Ramos (cell line): ENCODE results near the gene HS1BP3.

ENCODE experiments used
- in situ Hi-C: fragments of 300-500 bp; cut with MboI; formaldehyde crosslinking; loops from one replicate; pipeline ENCODE4 v1.14.3; 2022; ENCODE audit warnings: low sequenced_read_pairs; ENCODE audit not compliant: unreplicated experiment

Gene HS1BP3

DNA sequence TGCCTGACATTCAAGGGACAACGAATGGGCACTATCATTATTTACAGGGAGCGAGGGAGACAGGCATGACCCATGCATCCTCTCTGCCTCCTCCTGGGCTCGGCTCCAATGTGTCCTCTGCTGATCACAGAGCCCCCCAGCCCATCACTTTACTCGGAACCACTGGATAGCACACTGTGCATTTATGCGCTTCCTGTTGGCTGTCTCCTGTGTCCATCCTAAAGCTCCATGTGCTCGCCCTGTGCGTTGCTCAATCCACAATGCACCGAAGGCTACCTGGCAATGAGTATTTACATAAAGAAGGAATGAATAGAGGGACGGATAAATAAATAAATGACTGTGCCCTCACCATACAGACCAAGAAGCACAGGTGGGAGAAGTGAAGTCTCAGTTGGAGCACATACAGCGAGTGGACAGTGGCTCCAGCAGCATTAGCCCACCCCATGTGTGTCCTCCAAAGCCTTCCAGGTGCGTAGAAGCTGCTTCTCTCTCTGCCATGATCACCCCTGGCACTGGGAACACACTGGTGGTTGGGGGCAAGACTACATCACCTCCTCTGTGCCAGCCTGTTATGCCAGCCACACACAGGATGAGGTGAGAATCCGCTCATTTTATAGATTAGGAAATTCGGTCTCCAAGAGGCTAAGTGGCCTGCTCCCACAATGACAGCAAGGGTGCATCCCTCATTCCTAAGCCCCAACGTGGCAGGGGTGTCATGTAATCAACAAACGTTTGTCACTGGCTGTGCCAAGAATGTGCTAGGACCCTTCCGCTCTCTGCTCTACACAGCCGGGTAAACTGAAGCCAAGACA, 13.7 kb upstream of the HS1BP3 start:
- in situ Hi-C loops = loop anchor here (5.0 kb wide), 1 partner anchor 298 kb away; no protein-coding TSS in a partner anchor

DNA sequence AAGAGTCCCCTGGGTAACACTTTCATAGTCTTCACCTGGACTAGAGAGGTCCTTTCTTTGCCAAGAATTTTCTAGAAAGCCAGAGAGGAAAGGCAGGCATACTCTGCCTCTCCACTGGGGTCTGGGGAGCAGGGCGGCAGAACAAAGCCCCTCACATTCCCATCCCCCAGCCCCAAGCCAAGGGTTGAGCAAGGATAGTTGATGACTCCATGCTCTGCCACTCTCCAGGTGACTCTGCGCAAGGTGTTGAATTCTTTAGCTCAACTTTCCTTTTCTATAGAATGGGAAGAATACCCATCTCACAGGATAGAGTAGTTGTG, 13.1 kb upstream of the HS1BP3 start:
- in situ Hi-C loops = loop anchor here (5.0 kb wide), 1 partner anchor 298 kb away; no protein-coding TSS in a partner anchor

DNA sequence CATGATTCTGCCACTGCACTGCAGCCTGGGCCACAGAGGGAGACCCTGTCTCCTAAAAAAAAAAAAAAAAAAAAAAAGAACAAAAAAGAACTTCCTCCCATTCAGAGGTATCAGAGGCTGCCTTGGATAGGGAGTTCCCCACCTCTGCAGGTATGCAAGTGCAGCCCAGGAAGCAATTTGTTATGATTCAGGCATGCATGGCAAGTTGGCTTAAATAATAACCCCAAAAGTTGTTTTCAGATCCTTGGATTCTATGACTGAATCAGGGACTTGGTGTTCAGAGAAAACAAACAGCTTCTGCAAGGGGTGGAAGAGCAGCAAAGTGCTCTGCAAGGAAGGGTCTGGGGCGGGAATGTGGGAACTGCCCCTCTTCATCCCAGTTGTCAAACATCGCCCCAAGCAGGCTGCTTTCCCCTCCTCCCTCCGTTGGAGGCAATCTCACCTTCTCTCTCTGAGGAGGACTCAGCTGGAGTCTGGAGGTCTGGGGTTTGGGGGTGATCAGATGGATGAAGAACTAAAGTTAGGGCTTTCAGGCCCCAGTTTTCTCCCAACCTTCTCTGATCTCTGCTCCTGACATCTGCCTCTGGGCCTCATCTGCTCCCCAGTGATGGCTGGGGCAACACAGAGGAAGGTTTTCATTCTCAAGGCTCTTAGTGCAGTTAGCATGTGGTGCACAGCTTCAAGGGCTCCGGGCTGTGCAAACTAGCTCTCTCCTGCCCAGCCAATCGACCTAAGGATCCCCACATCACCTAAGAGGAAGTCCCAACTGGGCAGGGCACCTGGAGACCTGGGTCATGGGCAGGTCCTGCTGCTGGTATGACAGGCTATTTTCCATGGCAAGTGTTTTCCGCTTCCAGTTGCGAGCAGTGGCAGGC, 12.5 kb upstream of the HS1BP3 start:
- in situ Hi-C loops = loop anchor here (5.0 kb wide), 1 partner anchor 299 kb away; no protein-coding TSS in a partner anchor

DNA sequence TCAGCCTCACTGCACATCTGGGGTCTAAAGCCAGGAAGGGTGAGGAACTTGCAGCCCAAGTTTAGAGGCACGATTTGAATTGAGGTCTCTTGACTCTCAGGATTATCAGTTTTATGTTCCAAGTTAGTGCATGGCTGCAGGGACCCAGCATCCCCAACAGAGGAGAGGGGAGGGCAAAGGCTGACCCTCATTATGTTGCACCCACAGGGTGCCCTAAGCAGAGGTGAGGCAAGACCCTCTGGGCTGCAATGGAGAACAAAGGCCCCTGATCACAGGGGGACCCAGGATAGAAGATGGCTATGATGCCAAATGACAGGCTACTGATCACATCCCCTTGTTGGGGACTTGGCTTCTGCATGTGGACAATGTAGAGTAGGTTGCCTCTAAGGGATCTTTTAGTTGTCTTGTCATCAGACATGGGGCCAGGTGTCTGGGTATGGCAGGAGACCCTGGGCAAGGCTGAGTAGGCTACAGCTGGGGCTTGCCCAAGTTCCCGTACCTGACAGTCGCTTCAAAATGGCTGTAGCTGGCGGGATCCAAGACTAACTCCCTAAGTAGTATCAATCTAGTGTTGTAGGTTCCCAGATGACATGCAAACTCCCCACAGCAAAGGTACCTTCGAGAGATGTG, 11.5 kb upstream of the HS1BP3 start:
- in situ Hi-C loops = loop anchor here (5.0 kb wide), 1 partner anchor 300 kb away; no protein-coding TSS in a partner anchor

DNA sequence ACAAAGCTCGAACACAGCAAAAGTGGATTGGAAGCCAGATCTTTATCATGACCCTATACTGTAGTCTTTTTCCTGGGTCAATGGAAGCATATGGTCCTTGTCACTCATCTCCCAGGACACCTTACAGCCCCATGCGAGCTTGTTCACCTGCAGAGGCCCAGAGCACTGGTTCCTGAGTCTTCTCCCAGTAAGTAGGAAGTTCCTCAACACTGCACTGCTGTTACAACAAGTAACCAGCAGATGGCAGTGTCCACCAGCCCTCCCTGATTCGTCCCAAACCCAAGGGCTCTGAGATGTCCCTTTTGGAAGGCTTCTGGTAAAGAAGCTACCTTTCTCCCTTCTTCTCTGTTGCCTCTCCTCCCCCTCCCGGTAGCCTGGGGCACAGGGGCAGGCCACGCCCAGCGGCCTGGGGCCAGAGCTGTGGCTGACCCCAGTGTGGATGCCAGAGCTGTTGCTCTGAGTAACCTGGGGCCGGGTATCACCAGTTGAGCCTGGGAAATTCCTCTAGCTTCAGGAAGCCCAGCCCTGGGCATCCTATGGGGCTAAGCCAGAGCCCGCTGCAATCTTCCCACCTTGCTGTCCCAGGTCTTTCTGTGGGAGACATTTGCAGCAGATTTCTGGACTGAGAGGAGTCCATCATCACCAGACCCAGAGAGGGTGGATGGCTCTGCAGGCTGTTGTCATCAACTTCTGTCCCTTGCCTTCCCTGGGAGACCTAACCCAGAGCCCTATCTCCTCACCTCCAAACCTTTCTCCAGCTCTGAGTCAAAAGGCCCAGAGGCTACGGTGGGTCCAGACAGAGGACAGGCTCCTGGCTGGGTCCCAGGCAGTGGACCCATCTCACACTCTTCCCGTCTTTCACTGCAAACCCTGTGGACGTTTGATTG, 10.8 kb upstream of the HS1BP3 start:
- in situ Hi-C loops = loop anchor here (5.0 kb wide), 1 partner anchor 301 kb away; no protein-coding TSS in a partner anchor

DNA sequence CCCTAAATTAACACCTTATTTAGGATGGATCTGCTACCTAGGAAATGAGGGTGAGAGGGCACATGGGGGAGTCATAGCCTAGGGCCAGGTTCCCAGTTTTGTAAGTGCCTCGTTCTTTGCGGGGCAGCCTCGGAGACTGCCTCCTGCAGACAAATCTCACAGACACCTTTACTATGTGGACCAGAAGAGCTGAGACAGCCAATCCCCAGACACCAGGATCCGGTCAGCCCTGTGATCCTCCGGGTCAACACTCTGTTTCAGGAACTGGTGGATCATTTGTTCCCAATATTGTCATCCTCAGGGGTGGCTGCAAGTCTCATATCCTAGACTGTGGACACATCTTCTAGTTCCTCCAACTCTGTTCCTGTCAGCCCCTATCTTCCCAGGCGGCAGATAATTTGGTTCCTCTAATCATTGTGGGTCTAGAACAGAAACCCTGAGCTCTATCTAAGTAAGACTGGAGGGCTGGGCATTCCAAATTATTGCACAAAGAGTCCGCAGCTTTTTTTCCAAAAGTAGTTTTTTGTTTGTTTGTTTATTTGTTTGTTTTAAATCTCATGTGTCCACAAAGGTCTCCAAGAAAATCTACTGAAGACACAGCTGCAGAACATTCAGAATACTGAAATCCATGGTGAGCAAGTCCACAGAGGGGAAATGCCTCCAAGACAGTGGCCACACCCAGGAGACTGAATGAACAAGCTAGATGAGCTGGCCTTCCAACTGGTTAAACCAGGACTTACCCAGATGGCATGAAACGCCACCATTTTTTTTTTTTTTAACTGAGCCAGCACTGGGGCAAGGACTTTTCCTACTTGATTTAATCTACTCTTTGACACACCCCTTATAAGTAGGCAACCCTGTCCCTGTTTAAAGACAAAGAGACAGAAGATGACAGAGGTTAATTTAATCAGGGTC, 9.9 kb upstream of the HS1BP3 start:
- in situ Hi-C loops = loop anchor here (5.0 kb wide), 1 partner anchor 302 kb away; no protein-coding TSS in a partner anchor

DNA sequence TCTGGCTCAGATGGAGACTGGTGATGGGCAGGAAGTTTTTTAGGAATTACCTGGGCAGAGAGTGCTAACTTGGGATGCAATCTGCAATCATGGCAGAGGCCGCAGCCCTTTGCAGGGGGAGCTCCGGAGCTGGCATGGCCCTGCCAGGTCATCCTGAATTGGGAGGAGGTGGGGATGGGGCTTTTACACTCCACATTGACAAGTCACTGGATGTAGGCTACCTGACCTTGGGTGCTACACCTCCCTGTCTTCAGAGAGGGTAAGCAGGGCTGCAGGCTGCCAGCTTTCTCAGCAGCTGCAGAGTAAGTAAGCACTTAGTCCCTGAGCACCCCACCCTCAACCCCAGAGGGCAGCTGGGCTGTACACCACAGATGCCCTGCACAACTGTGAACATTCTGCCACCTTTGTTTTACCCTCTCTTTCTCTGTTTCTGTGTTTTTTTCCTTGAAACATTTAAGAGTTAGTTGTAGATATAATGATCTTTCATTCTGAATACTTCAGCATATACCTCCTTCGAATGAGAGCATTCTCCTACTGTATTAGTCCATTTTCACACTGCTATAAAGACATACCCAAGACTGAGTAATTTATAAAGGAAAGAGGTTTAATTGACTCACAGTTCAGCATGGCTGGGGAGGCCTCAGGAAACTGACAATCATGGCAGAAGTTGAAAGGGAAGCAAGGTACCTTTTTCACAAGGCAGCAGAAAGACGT, 6.8 kb upstream of the HS1BP3 start:
- in situ Hi-C loops = no loop called here

DNA sequence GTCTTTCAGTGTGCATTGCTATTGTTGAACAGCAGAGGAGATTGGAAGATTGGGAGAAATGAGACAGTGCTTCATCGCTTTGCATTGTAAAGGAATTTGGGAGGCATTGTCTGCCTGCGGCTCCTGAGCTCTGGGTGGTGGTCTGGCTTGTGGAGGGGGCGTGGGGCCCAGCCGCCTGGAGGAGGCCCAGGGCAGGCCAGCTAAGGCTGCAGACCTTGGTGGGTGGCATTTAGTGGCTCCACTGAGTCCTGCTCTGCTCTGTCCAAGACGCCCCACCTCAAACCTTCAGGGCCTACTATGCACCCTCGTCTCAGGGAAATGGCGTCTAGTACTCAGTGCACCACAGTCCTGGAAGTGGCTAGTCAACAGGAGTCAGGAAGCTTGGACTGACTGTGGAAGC, 5.7 kb upstream of the HS1BP3 start:
- in situ Hi-C loops = no loop called here

DNA sequence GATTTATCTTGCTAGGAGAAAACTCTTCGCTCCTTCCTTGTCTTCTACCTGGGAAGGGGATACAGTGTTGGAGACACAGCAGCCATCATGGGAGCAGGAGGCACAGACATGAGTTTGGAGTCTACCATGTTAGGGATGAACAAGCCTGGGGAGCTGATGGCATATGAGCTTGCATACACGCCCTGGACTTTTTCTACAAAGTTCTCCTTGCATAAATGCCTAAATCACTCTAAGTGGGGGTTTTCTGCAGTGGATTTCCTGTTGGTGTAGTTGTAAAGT, 3.6 kb upstream of the HS1BP3 start:
- in situ Hi-C loops = no loop called here

DNA sequence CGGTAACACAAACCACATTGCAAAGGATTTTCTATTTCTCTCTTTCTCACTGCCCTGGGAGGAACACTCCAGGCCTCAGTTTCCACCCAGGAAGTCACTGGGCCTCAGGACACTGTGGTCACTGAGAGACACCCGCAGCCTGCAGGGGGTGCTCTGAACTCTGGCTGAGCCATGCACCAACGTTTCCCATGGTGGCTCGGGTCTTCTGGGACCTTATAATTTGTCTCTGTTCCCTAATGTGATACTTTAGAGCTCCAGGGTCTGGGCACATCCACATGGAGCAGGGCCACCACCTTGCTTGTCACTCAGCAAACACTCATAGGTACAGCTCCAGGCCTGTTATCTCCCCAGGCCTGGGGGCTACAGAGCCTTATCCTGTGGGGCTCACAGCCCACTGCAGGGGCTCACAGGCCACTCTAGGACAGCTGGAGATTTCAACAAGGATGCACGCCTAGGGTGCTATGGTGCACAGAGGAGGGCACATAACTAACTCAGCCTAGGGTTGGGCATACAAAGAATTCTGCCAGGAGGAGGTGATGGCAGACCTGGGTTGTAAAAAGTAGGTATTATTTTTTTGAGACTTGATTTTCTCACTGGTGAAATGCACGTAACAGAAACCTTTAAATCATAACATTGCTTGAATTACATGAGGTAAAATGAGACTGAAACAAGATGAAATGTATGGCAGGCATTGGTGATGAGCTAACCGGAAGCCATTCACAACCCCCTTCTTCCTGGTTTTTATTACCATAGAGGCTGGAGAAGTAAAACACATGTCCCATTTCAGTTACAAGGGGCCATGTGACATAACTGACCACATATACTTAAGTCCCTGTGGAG, 3.0 kb upstream of the HS1BP3 start:
- in situ Hi-C loops = no loop called here

DNA sequence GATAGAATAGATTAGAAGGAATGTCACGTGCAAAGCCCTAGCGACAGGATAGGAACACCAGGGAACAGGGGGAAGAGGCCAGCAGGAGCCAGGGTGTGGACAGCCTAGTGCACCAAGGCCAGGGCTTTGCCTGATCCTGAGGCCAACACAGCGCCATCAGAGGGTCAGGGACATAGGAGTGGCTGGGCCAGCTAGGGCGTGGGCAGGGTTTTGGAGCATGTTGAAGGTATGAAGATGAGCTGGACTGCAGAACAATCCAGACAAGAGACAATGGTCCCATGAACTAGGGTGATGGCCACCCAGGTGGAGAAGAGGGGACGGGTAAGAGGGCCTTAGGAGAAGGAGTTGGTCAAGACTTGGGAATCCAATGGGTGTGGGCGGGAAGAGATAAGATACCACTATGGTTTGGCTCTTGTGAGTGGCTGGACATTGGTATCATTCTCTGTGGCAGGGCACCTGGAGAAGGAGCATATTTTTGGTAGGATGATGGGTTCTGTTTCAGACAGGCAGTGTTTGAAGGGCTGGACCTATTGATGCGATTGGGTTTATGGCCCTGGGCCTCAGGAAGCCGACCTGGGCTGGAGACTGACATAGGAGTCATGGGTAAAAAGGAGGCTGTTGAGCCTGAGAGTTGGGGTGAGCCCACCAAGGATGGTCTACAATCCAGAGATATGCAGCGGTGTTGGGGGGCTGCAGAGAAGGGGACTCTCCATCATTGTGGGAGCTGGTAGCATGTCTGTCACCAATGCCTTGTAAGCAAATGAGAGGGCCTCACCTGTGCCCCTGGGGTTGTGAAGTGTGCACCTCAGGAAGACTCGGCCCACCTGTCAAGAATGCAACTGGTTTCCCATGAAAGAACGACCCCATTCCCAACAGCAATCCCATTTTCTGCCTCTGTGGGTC, 2.0 kb upstream of the HS1BP3 start:
- in situ Hi-C loops = no loop called here

DNA sequence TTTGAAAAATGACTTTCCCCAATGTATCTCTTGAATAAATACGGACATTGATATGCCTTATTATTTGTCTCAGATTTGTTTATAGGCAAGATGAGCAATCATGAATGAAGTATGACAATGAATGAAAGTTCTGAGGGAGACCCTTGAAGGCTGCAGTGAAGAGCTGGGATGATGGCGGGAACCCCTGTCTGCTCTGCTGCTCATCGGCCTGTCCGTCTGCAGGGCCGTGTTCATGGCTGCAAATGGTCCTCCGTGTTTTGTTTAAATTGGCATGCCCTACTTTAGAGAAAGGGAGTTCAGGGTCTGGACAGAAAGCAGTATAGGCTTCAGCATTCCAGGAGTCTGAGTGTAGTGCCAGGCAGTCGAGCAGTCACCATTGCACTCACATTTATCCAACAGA, 1.2 kb upstream of the HS1BP3 start:
- in situ Hi-C loops = no loop called here

DNA sequence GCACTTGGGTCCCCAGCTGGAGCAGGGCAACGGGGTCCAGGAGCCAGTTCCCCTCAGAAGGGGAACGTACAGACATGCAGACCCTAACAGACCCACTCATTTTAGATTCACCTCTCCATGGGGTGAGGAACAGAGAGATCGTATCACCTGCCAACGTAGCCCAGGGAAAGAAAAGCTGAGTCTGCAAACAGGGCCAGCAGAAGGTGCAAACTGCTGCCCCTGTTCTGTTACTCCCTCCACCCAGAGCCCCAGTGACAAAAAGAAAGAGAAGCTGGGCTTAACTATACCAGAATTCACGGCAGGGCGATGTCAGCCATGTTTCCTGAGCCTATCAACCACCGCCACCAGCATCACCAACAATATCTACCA, 817 bp upstream of the HS1BP3 start:
- in situ Hi-C loops = no loop called here

DNA sequence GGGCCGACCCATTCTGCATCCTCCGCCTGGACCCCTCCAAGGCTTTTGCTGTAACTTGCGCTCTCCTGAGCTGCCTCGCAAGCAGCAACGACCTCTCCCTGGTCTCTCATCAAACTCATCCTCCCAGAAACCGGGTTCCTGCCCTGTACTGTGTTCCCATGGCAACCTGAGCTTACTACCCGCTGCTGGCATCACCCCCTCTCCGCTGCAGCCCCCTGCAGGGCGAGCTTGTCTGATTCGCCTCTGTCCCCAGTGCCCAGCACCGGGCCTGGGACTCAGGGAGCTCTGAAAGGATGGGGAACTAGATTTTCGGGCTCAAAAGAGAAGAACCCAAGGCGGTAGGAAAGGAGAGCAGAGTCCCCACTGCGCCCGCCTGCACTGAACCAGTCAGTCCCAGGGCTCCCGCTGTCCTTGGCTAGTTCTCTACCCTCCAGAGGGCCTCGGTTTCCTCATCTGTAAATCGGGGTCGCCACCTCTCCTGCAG, 463 bp downstream of the HS1BP3 start:
- in situ Hi-C loops = no loop called here

DNA sequence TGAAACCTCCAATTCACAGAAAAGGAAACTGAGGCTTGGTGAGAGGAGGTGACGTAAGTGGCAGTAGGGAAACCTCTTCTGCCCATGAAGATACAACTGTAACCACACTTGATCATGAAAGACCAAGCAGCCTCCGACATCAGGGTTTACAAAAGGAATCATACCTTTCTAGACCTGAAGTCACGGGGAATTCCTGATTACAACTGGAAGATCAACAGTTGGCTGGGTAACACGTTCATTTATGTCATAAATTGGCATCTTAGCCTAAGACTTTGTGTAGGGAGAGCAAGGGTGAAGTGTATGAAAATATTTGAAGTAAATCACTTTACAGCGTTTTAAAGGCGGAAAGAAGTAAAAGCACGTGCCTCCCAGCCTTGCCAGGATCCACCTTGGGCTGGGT, 922 bp downstream of the HS1BP3 start:
- in situ Hi-C loops = loop anchor here (25.0 kb wide), 1 partner anchor 413 kb away; the partner anchor contains the start of gene SDC1

DNA sequence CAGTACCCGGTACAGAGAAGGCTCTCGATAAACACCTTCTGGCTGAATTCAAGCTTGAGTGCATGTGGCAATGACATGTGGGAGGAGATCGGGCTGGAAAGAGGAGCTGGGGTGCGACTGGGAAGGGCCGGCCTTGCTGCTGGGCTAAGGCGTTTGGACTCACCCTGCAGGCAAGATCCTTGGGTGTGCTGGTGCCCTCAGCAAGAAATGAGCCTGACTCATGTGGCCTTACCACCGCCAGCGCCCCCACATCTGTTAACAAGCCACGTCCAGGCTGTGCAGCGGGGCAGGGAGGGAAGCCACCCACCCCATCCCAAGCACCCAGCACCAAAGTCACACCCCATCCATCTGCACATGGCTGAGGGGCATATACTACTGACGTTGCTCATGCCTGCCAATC, 1.3 kb downstream of the HS1BP3 start:
- in situ Hi-C loops = loop anchor here (25.0 kb wide), 1 partner anchor 412 kb away; the partner anchor contains the start of gene SDC1
